C4-2B (cell line): ENCODE measurements around the gene PTP4A2.

Source experiments
- ZFX ChIP-seq: fragments of 450-650 bp; IDR thresholded peaks from 2 replicates; pipeline ENCODE4 v1.6.1; 2017
- TF ChIP-seq, protein P1 (sequence below): fragments of 450-650 bp; conservative IDR thresholded peaks from 2 replicates; pipeline ENCODE4 v1.5.1; 2017; ENCODE audit warnings: mild to moderate bottlenecking

DNA sequence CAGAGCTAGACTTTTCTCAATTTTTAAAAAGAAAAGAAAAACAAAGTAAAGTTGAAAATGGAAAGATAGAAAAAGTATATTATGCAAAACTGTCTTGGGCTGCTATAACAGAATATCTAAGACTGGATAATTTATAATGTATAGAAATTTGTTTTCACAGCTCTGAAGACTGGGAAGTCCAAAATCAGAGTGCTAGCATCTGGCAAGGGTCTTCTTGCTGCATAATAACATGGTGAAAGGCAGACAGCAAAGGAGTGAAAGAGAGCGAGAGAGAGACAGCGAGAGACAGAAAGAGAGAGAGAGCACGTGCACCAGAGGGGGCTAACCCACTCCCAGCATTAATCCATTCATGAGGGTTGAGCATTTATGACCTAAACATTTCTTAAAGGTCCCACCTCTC lies 63.2 kb downstream of the PTP4A2 start:
- TF ChIP-seq, protein P1, sequence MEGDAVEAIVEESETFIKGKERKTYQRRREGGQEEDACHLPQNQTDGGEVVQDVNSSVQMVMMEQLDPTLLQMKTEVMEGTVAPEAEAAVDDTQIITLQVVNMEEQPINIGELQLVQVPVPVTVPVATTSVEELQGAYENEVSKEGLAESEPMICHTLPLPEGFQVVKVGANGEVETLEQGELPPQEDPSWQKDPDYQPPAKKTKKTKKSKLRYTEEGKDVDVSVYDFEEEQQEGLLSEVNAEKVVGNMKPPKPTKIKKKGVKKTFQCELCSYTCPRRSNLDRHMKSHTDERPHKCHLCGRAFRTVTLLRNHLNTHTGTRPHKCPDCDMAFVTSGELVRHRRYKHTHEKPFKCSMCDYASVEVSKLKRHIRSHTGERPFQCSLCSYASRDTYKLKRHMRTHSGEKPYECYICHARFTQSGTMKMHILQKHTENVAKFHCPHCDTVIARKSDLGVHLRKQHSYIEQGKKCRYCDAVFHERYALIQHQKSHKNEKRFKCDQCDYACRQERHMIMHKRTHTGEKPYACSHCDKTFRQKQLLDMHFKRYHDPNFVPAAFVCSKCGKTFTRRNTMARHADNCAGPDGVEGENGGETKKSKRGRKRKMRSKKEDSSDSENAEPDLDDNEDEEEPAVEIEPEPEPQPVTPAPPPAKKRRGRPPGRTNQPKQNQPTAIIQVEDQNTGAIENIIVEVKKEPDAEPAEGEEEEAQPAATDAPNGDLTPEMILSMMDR, result no peak
- no peak for TF ChIP-seq ZFX
